GM19372 (cell line): Measurements from ENCODE around the gene SSR3.
"Not testable (repeated sequence)": the region's sequence is repeated elsewhere in the genome, so short reads cannot be mapped to it uniquely, and the experiment has no call there.

Experiments
- ATAC-seq: cut with Tn5 transposase; IDR thresholded peaks from one replicate; pipeline ENCODE4 v1.9.1; 2021; ENCODE audit warnings: mild to moderate bottlenecking, low read depth, moderate library complexity; ENCODE audit not compliant: unreplicated experiment

Gene SSR3

DNA sequence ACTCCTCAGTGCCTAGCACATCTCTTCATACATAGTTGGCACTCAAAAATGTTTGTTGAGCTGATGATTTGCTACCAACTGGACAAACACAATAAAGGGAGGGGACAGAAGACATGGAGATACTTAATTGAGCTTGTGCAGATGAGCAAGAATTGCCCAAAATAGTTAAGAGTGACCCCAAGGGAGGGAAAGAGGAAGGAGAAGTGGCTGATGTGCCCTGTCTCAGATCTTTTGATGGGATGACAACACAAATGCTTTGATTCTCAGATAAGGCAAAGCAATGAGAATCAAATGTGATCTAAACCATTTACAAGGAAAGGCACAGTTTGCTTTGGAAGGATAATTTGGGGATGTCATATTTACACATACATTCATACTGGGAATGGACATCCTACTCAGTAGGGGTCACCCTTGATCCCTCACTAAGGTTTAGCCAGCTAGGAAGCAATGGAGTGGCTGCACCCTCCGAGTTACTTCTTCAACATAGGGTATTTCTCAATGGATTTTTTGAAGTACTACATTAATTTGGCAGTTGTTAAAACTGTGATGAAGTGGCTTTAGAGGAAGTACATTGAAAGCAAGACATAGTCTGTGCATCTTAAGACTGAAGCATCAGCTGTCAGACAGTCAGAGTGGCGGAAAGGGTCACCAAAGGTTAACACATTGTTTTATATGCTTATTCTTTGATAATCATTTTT lies 21.9 kb upstream of the SSR3 start:
- ATAC-seq: no peak

DNA sequence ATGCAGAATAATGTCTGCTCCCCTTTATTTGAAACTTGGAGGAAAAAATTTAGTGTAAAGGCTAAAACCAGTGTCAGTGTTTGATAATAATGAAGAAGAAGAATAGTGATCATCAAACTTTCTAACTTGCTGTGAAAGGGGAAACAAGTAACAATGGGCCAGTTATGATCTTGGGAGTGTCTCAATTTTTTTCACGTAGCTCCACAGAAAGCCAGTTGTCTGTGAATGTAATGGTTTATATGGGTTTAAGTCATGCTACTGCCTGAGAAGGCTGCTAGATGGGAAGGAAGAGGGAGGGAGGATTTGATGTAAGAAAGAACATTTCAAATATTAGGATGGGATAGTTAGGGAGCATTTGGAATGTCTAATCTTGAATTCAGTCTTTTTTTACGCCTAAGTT lies 21.1 kb upstream of the SSR3 start:
- no peak for ATAC-seq

DNA sequence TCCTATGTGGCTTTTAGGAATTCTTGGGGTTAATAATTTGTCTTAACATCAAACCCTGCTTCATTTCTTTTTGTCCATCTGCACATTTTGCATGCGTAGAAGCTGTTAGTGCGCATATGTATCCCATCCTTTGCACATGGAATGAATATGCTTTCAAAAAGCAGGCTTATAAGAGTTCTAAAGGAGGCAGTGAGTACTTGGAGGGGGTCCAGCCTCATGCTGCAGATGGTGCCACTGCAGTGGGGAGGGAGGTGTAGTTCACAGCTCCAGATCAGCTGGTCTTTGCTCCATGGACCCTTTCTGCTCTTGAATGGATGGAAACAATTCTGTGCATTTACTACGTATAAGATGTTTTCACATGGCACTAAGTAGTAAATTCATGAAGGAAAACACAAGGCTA lies 20.7 kb upstream of the SSR3 start:
- ATAC-seq: no peak

DNA sequence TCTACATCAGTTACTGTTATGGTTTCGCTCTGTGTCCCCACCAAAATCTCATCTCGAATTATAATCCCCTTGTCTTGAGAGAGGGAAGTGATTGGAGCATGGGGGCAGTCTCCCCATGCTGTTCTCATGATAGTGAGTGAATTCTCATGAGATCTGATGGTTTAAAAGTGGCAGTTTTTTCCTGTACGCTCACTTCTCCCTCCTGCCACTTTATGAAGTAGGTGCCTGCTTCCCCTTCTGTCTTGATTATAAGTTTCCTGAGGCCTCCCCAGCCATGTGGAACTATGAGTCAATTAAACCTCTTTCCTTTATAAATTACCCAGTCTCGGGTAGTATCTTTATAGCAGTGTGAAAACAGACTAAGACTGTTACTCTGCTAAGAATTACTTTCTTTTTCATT lies 15.0 kb upstream of the SSR3 start:
- not testable (repeated sequence) for ATAC-seq

DNA sequence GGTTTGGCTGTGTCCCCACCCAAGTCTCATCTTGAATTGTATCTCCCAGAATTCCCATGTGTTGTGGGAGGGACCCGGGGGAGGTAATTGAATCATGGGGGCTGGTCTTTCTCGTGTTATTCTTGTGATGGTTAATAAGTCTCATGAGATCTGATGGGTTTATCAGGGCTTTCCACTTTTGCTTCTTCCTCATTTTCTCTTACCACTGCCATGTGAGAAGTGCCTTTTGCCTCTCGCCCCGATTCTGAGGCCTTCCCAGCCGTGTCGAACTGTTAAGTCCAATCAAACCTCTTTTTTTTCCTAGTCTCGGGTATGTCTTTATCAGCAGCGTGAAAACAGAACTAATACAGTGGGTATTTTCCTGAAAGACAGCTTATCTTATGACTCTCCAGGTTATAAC lies 14.1 kb upstream of the SSR3 start:
- ATAC-seq: not testable (repeated sequence)

DNA sequence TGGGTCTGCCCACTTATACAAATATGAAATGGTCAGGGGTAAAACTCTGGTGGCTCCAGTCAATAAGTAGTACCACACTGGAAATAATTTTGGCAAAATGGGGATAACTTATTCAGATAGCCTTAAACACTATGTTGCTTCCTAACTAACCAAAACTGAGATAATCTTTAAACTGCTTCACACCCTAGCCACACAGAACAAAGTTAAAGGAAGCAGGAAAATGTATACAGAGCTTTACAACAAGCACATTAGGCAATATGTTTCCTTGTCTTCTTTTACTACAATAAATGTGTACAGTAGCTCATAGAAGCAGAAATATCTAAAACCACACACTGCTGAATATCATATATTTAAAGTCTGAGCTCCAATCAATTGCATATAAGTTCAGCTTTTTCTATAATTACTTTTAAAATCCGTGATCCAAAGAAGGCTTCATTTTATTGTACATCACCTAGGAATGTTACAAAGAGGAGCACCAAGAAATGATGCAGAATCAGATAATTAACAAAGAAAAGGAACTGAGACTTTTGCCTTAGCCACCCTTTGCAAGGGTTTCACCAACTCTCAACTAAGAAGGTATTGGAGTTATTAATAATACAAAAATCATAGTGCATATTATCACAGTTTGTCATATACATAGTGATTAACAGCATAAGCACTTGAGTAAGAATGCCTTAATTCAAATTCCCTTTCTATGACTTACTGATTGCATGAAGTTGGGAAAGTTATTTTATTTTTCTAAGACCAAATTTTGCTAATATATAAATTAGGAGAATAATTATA lies 9.2 kb upstream of the SSR3 start:
- no peak for ATAC-seq

DNA sequence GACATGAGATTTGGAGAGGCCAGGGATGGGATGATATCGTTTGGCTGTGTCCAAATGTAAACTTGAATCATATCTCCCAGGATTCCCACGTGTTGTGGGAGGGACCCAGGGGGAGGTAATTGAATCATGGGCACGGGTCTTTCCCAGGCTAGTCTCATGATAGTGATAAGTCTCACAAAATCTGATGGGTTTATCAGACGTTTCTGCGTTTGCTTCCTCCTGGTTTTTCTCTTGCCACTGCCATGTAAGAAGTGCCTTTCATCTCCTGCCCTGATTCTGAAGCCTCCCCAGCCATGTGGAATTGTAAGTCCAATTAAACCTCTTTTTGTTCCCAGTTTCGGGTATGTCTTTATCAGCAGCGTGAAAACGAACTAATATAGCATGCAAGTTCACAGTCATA lies 7.6 kb upstream of the SSR3 start:
- ATAC-seq: not testable (repeated sequence)

DNA sequence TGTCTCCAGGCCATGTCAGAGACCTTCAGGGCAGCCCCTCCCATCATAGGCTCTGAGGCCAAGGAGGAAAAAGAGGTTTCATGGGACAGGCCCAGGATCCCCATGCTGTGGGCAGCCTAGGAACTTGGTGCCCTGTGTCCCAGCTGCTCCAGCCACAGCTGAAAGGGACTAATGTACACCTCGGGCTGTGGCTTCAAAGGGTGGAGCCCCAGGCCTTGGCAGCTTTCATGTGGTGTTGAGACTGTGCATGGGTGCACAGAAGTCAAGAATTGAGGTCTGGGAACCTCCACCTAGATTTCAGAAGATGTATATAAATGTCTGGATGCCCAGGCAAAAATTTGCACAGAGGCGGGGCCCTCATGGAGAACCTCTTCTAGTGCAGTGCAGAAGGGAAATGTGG lies 6.6 kb upstream of the SSR3 start:
- ATAC-seq: no peak

DNA sequence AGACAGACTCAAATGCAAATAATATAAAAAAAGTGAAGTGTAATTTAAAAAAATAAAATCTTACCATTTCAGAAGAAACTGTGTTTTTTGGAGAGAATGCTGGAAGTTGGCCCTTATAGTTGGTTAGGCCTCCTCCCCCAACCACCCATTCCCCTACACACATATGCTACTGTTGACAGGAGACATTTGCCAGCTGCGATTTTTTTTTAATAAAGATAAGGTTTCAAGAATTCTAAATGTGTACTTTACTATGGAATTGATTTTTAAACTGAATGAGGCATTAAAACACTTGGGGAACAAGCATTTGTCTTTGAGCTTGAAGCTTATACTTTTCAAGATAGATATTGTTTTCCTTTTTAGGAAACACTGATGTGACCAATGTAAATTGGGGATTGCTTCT lies 4.4 kb upstream of the SSR3 start:
- no peak for ATAC-seq

DNA sequence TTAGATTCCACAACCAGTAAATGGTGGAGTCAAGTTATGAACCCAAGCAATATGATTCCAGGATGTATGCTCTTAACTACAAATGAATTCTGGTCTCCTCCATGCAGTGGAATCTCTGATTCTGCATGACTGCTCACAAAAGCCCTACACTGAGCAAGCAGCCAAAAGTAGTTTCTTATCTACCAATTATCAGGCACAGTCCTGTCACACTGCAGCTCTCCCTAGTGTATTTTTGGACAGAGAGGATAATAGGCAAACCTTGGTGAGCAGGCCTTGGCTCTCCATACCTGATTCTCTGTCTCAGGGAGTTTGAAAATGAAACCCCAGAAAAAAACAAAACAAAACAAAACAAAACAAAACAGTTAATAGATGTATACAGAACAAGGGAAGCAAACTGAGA lies 3.5 kb upstream of the SSR3 start:
- no peak for ATAC-seq

DNA sequence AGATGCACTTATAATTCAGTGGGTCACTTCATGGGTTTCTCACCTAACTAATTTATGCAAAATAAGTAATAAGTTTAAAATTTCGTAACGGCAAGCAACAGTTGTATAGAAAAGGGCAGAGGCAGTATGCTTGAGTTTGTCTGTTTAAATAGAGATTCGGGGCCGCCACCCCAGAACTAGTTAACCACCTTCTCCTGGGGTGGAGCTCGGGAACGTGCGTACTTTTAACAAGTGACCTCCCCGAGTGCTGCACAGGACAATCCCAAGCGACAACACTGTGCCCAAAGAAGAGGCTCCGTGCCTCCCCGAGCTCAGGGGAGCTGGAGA lies 439 bp downstream of the SSR3 start:
- no peak for ATAC-seq

DNA sequence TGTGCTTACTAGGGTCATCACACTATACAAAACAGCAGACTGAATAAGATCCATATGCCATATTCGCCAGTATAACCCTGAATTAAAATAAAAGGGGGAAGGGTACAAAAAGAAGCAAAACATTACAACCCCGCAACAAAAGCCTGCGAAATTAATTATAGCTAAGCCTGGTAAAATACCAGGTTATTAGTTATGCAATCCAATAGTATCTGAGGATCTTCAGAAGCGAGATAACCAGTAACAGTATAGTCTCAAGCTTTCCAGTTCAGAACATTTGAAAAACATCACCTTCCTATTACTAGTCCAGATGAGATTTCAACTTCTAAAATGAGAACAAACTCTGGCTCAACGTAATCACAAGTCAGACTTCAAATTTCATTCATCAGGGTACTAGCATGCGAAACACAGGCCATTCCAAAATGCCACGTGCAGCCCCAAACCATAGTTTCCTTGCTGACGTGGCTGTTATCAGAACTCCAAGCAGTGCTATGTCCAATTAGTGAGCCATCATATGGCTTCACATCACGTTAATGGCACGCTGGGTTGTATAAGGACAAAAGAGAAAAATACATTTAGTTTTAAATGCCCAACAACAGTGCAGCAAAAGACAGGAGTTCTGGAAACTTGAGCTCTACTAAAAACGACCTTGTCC lies 1.1 kb downstream of the SSR3 start:
- ATAC-seq: no peak

DNA sequence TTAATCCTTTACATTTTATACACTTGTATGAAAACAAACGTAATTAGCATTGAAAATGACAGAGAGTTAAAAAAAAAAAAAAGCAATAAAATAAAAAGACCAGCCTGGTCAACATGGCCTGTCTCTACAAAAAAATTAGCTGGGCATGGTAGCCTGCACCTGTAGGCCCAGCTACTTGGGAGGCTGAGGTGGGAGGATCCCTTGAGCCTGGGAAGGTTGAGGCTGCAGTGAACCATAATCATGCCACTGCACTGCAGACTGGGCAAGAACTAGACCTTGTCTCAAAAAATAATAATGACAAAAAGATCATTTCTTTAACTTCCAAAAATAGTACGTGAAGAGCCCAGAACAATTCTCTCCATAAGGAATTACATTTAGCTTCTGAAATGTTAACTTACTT lies 1.9 kb downstream of the SSR3 start:
- ATAC-seq: no peak

DNA sequence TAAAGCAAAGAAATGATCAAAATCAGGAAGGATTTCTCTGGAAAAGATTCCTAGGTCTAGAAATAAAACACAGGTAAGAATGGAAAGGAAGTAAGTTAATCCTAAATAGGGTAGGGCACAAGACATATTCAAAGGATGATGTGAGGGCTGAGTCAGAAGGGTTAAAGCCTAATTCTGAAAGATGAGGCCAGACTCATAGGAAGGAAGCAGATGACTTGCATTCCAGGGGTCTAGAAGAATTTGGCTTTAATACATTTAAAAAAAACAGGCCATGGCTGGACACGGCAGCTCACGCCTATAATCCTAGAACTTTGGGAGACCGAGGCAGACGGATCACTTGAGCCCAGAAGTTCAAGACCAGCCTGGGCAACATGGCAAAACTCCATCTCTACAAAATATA lies 3.2 kb downstream of the SSR3 start:
- no peak for ATAC-seq

DNA sequence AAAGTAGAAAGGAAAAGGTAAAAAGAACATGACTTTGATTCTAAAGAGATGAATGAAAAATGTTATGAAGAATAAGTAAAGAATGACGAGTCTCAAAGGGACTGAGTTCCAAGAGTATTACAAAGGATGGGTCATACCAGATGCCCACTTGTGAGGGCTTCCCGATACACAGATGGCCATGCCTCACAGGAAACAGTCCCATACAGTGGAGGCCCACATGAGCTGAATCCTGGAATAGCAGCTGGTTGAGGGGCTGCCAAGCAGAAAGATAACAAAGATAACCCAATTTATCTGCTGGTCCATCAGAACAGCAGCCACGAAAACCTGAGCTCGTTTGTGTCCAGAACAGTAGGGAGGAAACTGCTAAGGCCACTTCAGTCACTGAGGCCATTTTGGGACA lies 3.7 kb downstream of the SSR3 start:
- ATAC-seq: no peak

DNA sequence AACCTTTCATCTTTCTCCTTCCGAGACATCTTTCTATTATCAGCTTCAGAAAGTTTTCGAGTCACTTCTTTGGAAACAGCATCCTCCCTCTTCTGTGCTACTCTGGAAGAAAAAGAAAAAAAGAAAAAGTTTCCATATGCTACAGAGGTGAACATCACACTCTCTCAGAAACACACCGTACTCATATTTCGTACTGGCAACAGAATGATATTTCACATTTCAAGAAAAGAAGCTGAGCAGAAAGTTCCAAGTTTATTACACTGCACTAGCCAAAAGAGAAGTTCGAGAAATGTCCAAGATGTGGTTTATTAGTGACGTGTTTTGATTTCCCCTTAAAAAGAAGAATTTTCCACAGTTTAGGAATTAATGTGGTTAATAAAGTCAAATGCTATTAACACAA lies 6.0 kb downstream of the SSR3 start:
- no peak for ATAC-seq

DNA sequence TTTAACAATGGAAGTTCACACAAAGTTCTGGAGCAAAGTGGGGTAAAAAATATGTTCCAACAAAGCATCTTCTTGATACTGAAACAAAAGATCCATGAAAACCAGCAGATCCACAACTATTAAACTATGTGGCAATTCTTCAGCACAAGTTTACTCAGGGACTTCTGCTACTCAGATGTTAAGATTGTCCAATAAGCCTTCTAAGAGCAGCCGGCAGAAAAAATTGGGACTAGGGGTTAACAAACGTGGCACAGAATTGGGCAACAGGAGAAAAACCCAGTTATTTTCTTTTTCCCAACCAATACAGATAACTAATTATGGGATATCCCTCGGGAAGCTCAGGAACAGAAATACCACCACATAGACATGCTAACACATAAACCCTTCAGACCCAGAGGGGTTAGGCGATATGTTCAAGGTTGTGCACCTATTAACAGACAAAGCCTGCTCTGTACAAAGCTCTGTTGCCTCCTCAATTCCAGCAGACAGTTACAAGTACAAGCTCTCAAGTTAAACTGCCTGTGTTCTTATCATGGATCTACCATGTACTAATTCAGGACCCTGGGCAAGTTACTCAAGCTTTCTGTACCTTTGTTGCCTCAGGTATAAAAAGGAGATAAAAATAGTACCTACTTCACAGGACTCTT lies 6.8 kb downstream of the SSR3 start:
- no peak for ATAC-seq

DNA sequence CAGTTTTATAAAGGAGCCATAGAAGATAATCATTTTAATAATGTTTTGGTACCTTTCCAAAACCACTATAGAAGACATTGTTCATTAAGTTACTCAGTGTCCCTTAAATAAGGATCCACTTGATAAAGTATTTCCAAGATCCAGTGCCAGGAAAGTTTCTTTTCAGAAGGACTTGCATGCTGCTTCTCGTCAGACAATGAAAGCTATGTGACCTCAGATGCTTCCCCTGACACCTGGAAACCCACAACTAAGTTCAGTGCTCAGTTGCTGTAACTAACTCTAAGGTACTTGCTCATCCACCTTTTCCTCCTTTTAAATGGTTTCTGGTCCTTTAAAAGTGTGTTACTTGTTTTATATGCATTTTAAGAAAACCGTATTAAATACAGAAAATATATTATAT lies 7.3 kb downstream of the SSR3 start:
- no peak for ATAC-seq

DNA sequence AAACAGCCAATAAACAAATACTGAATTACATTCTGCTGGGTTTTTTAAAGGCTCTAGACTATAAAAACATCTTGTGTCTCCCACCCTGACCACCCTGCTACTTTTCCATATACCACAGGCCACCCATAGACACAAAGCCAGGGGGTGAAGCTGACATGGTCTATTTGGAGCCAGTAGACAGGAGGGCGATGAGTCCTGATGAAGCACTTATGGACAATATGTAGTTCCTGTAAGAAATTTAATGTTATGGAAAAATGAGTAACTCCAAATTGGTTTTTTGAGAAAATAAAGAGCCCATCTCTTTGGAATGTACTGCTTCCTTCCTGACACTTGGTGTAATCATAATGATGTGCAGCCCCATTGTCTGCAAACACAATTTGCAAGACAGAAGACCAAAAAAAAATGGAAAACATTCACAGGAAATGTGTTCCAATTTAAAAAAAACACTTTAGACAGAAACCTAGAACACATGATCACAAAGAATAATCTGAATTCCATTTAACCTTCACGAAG lies 11.8 kb downstream of the SSR3 start:
- ATAC-seq: no peak

DNA sequence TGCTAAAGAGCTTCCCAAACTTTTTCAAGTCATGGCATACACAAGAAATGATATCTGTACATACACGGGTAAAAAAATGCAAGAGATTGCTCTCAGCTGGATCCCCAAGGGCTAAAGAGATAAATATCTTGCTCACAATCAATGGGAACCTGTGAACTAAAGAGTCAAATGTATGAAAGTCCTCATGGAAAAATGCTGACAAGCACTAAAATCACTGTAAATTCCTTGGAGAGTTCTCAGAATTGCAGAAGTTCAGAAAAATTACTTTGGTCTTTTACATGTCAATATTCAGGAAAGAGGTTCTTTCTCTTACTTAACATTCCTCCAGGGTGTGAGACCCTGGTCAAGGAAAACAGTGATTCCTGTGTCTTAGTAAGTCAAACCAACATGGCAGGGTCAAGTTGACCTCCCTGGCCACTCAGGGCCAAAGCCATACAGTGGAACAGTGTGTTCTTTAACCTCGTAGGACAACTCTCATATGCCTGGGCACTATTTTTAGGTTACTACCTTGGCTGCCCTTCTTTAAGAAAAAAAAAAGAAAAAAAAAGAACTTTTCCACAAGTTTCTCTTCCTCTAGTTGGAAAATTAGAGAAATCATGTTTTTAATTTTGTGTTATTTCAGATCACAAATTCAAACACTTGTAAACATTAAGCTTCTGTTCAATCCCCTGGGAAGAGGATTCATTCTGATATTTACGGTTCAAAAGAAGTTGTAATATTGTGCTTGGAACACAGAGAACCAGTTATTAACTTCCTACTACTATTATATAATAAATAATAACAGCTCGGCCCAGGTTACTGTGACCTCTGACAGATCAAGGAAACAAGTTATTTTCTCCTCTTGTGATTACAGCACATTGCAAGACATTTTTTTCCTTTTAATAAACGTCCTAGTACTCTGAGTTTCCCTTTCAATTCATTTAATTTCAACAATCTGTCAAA lies 12.5 kb downstream of the SSR3 start:
- ATAC-seq: no peak
